Measurements from ENCODE around the gene HSD17B12. TPM values are rescaled to one million over a fixed set of nuclear protein-coding genes. Genes with fewer than 3 reads are reported as not detected.

The HSD17B12 gene
- total RNA-seq, 1 donor from 2014 or later, result 102 TPM

Small RNA genes lying within 50 kb of the gene (small RNA-seq; reads per million reads assigned to genes)
- not detected for gene PHBP2
- gene RPL23AP63, result not detected

Other genes starting within 250 kb of the HSD17B12 start
- gene ALKBH3, start 200.1 kb downstream of the HSD17B12 start, total RNA-seq (ENCODE audit: low replicate concordance), result 21.7 and 37.4 TPM in 2 replicates

Measured in neural progenitor cell (in vitro differentiated cells).